ENCODE measurements around the gene CHCHD4.

DNA sequence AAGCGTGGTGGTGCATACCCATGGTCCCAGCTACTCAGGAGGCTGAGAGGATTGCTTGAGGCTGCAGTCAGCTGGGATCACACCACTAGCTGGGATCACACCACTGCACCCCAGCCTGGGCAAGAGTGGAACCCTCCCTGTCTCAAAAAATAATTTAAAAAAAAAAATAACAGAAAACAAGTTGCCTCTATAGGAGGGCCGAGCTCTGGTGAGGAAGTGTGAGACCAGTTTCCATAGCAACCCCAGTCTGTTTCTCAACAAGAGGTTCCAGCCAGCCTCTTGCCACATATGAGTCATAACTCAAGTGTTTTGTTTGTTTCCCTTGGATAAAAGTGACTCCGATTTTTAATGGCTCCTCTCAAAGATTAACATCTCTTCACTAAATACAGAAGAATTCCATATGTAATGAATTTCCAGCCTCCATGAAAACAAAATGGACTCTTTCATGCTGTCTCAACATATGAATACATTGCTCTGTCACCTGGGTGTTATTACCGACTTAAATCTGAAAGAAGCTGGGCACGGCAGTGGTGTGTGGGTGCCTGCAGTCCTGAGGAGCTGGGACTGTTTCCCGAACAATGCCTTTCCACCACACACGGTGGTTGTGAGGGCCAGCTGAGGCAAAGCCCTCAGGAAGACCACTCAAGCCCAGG is 19.9 kb upstream of the CHCHD4 start:
- TF ChIP-seq, protein P1, sequence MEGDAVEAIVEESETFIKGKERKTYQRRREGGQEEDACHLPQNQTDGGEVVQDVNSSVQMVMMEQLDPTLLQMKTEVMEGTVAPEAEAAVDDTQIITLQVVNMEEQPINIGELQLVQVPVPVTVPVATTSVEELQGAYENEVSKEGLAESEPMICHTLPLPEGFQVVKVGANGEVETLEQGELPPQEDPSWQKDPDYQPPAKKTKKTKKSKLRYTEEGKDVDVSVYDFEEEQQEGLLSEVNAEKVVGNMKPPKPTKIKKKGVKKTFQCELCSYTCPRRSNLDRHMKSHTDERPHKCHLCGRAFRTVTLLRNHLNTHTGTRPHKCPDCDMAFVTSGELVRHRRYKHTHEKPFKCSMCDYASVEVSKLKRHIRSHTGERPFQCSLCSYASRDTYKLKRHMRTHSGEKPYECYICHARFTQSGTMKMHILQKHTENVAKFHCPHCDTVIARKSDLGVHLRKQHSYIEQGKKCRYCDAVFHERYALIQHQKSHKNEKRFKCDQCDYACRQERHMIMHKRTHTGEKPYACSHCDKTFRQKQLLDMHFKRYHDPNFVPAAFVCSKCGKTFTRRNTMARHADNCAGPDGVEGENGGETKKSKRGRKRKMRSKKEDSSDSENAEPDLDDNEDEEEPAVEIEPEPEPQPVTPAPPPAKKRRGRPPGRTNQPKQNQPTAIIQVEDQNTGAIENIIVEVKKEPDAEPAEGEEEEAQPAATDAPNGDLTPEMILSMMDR (IDR thresholded peaks at IDR 0.05; ENCODE audit: borderline replicate concordance, extremely low read depth, low read length, poor library complexity, severe bottlenecking) = no peak
- no peak for TF ChIP-seq EZH2 (IDR thresholded peaks at IDR 0.05; ENCODE audit: borderline replicate concordance, low read depth, low read length, severe bottlenecking)

All from DND-41 (cell line).